Inferior parietal cortex (tissue), 1 donor: ENCODE data around the gene MGAT4D.
"Not testable (repeated sequence)": the region's sequence is repeated elsewhere in the genome, so short reads cannot be mapped to it uniquely, and the experiment has no call there.

Source experiments
- DNase-seq: peaks from one replicate; pipeline ENCODE4 v3.0.0-alpha.2; 2016; ENCODE audit errors: extremely low spot score

The MGAT4D gene

DNA sequence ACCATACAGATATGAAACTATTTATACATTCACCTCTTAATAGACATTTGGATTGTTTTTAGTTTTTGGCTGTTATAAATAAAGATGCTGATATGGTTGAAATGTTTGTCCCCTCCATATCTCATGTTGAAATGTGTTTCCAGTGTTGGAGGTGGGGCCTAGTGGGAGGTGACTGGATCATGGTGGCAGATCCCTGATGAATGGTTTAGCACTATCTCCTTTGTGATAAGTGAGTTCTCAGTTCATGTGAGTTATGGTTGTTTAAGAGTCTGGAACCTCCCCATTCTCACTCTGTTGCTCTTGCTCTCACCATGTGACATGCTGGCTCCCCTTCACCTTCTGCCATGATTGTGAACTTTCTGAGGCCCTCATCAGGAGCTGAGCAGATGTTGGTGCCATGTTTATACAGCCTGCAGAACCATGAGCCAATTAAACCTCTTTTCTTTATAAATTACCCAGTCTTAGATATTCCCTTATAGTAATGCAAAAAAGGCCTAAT is 58.4 kb downstream of the MGAT4D start:
- DNase-seq: no peak

DNA sequence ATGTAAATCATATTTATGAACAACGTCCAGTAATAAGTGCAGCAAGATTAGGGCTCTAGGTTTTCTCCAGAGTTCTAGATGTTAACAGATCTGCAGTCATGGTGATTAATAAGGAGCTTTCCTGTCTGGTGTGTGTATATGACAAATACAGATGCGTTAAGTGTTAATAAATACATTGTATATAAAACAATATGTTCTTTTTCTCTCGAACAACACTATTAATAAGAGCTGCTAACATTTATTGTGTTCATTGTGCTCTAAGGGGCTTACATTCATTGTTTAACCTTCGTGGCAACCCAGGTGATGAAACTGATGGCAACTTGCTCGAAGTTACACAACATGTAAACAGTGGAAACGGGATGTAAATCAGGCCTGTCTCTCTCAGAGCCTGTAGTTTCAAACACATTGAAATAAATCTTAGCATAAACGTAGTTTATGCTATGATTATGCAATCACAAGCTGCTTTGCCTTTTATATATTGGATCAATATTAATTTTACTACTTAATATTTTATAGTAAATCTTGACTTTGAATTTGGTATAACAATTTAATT is 70.1 kb downstream of the MGAT4D start:
- DNase-seq: peak; percentile 4

GRCh38 chr4:140427106-140427918 is 70.8 kb downstream of the MGAT4D start, which contains the start of gene CLGN:
TSS of gene CLGN (minus strand) at chr4:140427648. CDS start at chr4:140413078, 14,570 bp downstream.
- peak; percentile 64 for DNase-seq

- DNase-seq: peak; percentile 6
Measured at GRCh38 chr4:140426610-140427105, 71.4 kb downstream of the MGAT4D start.

DNA sequence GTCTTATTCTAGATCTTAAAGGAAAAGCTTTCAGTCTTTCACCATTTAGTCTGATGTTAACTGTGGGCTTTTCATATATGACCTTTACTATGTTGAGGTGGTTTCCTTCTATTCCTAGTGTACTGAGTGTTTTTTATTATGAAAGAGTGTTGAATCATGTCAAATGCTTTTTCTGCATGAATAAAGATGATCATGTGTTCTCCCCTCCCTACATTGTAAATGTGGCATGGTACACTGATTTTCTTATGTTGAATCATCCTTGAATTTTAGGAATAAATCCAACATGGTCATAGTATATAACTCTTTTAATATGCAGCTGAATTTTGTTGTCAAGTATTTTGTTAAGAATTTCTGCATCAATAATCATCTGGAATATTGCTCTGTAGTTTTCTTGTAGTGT is 75.0 kb downstream of the MGAT4D start:
- no peak for DNase-seq

- not testable (repeated sequence) for DNase-seq
Measured at GRCh38 chr4:140413130-140413969, 84.7 kb downstream of the MGAT4D start.

DNA sequence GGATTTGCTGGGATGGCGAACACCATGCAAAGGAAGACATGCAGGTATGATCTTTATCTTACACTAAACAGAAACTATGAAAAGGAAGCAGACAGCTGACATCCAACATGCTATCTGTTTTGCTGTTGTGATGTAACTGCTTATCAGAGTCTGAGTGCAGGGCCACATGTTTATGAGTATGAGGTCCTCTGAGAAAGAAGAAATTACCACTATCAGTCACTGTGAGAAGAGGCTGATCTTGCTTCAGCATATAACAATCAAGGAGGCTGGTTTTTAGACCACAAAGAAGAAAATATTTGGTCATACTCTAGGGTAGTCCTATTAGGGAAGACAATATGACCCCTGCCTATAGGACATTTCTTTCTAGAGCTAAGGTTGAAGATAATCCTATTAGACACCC is 89.1 kb downstream of the MGAT4D start:
- DNase-seq: no peak

GRCh38 chr4:140406292-140406691 is 91.8 kb downstream of the MGAT4D start:
- DNase-seq: no peak

DNA sequence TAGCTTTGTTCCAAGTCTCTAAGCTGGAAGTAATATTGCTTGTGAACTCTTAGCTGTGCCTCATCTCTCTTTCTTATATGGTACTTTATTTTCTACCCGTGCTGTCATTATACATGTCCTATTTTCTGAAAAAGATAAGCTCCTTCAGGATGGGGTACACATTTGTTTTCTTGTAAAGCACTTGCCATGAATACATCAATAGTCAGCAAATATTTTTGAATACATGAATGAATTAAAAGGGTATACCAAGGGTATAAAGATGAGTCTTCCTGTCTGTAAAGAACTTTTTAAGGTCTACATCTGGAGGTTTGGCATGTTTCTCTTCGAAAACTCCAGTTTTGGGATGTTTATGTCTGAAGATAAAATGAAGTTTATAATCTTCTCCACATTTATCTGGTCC is 98.0 kb downstream of the MGAT4D start:
- no peak for DNase-seq

DNA sequence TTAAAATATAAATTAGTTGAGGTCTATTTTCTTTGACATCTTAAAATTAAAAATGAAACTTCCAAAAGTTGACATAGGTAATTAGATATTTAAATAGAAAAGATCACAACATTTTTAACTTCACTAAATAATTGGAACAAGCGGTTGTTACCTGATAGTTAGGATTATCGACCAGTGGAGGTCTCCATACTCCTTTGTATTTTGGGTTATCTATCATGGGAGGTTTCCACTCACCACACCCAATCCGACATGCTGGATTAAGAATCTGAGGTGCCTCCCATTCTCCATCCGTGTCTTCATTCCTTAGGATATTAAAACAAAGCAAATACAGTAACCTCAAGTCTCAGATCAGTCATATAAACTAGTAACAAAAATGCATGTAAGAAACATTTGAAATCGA is 102.4 kb downstream of the MGAT4D start:
- no peak for DNase-seq
